K562 (cell line): ENCODE results near the gene IL21. TPM values are rescaled to one million over a fixed set of nuclear protein-coding genes. Genes with fewer than 3 reads are reported as not detected.
A peak's percentile ranks its signal among the peaks of the same experiment; 100 is the strongest.

Experiments
- ATAC-seq: fragments of 200-7000 bp; cut with Tn5 transposase; 3 replicates; pipeline ENCODE4 v1.9.1; 2020; ENCODE audit warnings: moderate library complexity
- BruUV-seq: library from RNA; stranded (reverse); fragments of 400-500 nt; replicated peaks from 2 replicates; lab custom pipeline; 2021; lab: Mats Ljungman, UMichigan
- CTCF ChIA-PET: fragments of 300-600 bp; formaldehyde crosslinking; extraction: SDS; loops from one replicate; lab custom pipeline; 2021; ENCODE audit warnings: low intra/inter-chr PET ratio; lab: Yijun Ruan, JAX
- POLR2A ChIA-PET: fragments of 300-600, 350-650 bp; sonication (Branson Sonifier 250); formaldehyde crosslinking; extraction: SDS; loops from one replicate; lab custom pipeline; 2021; ENCODE audit warnings: antibody characterized with exemption, inconsistent platforms; lab: Yijun Ruan, JAX
- DNase-seq, 4 experiments: peaks; one replicate each; pipeline versions ENCODE4 v3.0.0 to v3.0.0-alpha.2; 2011 to 2018; ENCODE audit warnings: low spot score in 3 of 4, mixed read lengths in 3 of 4; ENCODE audit errors: extremely low read depth in 1 of 4
- FAIRE-seq: peaks from 2 replicates; lab custom pipeline; 2011; peaks lifted over from hg19 to GRCh38; lab: Jason Lieb, UNC
- H2AFZ ChIP-seq: 2 replicates; pipeline ENCODE4 v1.6.0; 2011; ENCODE audit warnings: low read depth, low read length, control low read depth, inconsistent platforms
- H3K27ac ChIP-seq: fragments of 200-600 bp; 3 replicates; pipeline ENCODE4 v1.8.0; 2011; ENCODE audit warnings: low read depth, mild to moderate bottlenecking, control low read depth, inconsistent platforms, low read length, moderate library complexity, mixed read lengths; ENCODE audit errors: extremely low read depth
- H3K27me3 ChIP-seq, 2 experiments: fragments of 300-600 bp in 1 of 2; 2 replicates in 1 of 2; 3 replicates in 1 of 2; pipeline versions ENCODE4 v1.6.0 to v1.8.0; 2011; ENCODE audit warnings: inconsistent platforms in 2 of 2, low read length in 2 of 2, mild to moderate bottlenecking in 1 of 2, mixed read lengths in 1 of 2, moderate library complexity in 1 of 2; ENCODE audit not compliant: control insufficient read depth in 2 of 2, insufficient read depth in 2 of 2
- H3K36me3 ChIP-seq: fragments of 300-600 bp; 3 replicates; pipeline ENCODE4 v1.8.0; 2011; ENCODE audit warnings: mild to moderate bottlenecking, low read length, inconsistent platforms; ENCODE audit not compliant: control insufficient read depth, insufficient read depth
- H3K4me1 ChIP-seq, 2 experiments: fragments of 200-600 bp in 1 of 2; replicated peaks in 1 of 2; 2 replicates in 1 of 2; 3 replicates in 1 of 2; pipeline versions ENCODE4 v1.5.1 to v1.8.0; 2011; ENCODE audit warnings: inconsistent platforms in 2 of 2, low read length in 2 of 2, mild to moderate bottlenecking in 1 of 2, mixed read lengths in 1 of 2, moderate library complexity in 1 of 2; ENCODE audit not compliant: control insufficient read depth in 2 of 2, insufficient read depth in 2 of 2
- H3K4me2 ChIP-seq: 2 replicates; pipeline ENCODE4 v1.6.1; 2011; ENCODE audit warnings: low read length, control low read depth, inconsistent platforms, mixed read lengths; ENCODE audit not compliant: insufficient read depth
- H3K4me3 ChIP-seq: fragments of 200-600 bp; sonication (generic), shearing (Covaris generic); 2 replicates; pipeline ENCODE4 v1.5.1; 2016; ENCODE audit warnings: control low read depth, inconsistent platforms
- H3K79me2 ChIP-seq: fragments of 200-600 bp; 3 replicates; pipeline ENCODE4 v1.8.0; 2011; ENCODE audit warnings: low read length, inconsistent platforms; ENCODE audit not compliant: control insufficient read depth, insufficient read depth
- H3K9ac ChIP-seq, 2 experiments: 2 replicates each; pipeline versions ENCODE4 v1.6.0 to v1.6.1; 2011; ENCODE audit warnings: low read depth in 2 of 2, low read length in 2 of 2, control low read depth in 1 of 2, inconsistent platforms in 1 of 2, mild to moderate bottlenecking in 1 of 2, mixed read lengths in 1 of 2; ENCODE audit not compliant: insufficient read depth in 1 of 2
- H3K9me1 ChIP-seq: one replicate; pipeline ENCODE4 v1.6.0; 2011; ENCODE audit warnings: inconsistent platforms, mild to moderate bottlenecking, low read length, moderate library complexity; ENCODE audit not compliant: control insufficient read depth, insufficient read depth
- H3K9me3 ChIP-seq: replicated peaks from 2 replicates; pipeline ENCODE4 v1.5.1; 2011; ENCODE audit warnings: low read depth, low read length, inconsistent platforms; ENCODE audit not compliant: control insufficient read depth, insufficient read depth
- H4K20me1 ChIP-seq: replicated peaks from 2 replicates; pipeline ENCODE4 v1.6.1; 2011; ENCODE audit warnings: low read length, inconsistent platforms, mixed read lengths; ENCODE audit not compliant: control insufficient read depth, insufficient read depth
- CBFA2T3 ChIP-seq: fragments of 450-650 bp; IDR thresholded peaks from 2 replicates; pipeline ENCODE4 v1.6.1; 2017
- CHAMP1 ChIP-seq: fragments of 450-650 bp; IDR thresholded peaks from 2 replicates; pipeline ENCODE4 v1.6.1; 2016; ENCODE audit warnings: mild to moderate bottlenecking
- KDM1A ChIP-seq, 2 experiments: fragments of 450-650 bp; IDR thresholded peaks; 2 replicates each; pipeline ENCODE4 v1.6.1; 2016; ENCODE audit warnings: mild to moderate bottlenecking in 2 of 2
- KLF16 ChIP-seq: IDR thresholded peaks from 2 replicates; pipeline ENCODE4 v1.6.1; 2016; ENCODE audit warnings: antibody characterized with exemption
- SMC3 ChIP-seq: conservative IDR thresholded peaks from 2 replicates; pipeline ENCODE4 v1.6.1; 2011; ENCODE audit warnings: low read depth, low read length, improper control_type of control experiment; ENCODE audit not compliant: insufficient read depth
- ZBTB33 ChIP-seq: sonication (generic); formaldehyde crosslinking; IDR thresholded peaks from 2 replicates; pipeline ENCODE4 v1.8.1; 2023; ENCODE audit warnings: mild to moderate bottlenecking, missing genetic modification reagents
- WGBS: fragments of 100-300 bp; shearing (Covaris generic); methylation state at CpG from one replicate; pipeline ENCODE4 v1.1.6; 2016; ENCODE audit warnings: low coverage, mixed read lengths; ENCODE audit not compliant: insufficient coverage; ENCODE audit errors: missing lambda C conversion rate; 5-methylcytosine and 5-hydroxymethylcytosine counted together
- in situ Hi-C: fragments of 300-500 bp; cut with MboI; formaldehyde crosslinking; loops from 4 replicates; pipeline ENCODE4 v1.15.0; 2018; ENCODE audit warnings: inconsistent platforms, mixed read lengths
- intact Hi-C: fragments of 100-400 bp; cut with micrococcal nuclease; formaldehyde crosslinking; loops from 2 replicates; pipeline ENCODE4 v1.14.2; 2022
- polyA plus RNA-seq, 8 experiments: library from polyadenylated mRNA; depleted of rRNA in 4 of 8; stranded (reverse) in 5 of 8; unstranded in 3 of 8; fragments of >200 nt; fragmentation: Nextera tagmentation in 2 of 8; fragmentation: Illumina TruSeq in 1 of 8; extraction: Ambion mirVana in 2 of 8; extraction: Trizol in 1 of 8; gene quantifications; 2 replicates each; pipeline versions ENCODE4 v1.2.1 to v1.2.3, GENCODE V29; 2011 to 2014; ENCODE audit warnings: inconsistent platforms in 1 of 8, missing spikeins in 1 of 8
- total RNA-seq, 7 experiments: library from RNA; depleted of rRNA in 6 of 7; stranded (reverse); fragments of >200 nt in 6 of 7; fragmentation: Illumina TruSeq in 2 of 7; extraction: Trizol in 2 of 7; gene quantifications; 2 replicates each; pipeline versions ENCODE4 v1.2.1 to v1.2.3, GENCODE V29; 2011 to 2021; ENCODE audit warnings: low replicate concordance in 1 of 7

Gene IL21
- total and polyA plus RNA-seq, 9 of the 15 experiments (the other 6 are each of a cell fraction or from before 2014, with no cell fraction given) = not detected

GRCh38 chr4:122650148-122650547, 29.3 kb upstream of the IL21 start:
- Histone ChIP-seq H3K27ac (no peak overlapping the region), H3K4me3 (no peak overlapping the region), H3K79me2 (no peaks in the 10 kb centered on the region), H3K4me1 (no peaks in the 10 kb centered on the region), H2AFZ (no peak overlapping the region), H4K20me1 (no peaks in the 10 kb centered on the region), H3K9me1 (no peaks in the 10 kb centered on the region), H3K4me2 (no peak overlapping the region), H3K9ac (no peak overlapping the region), H3K36me3 (no peaks in the 10 kb centered on the region), H3K27me3 (no peaks in the 10 kb centered on the region), H3K9me3 (no peaks in the 10 kb centered on the region)
- intact Hi-C loops (no loop called here), in situ Hi-C loops (no loop called here)
- CTCF ChIA-PET = no interaction called here
- POLR2A ChIA-PET = no interaction called here
- BruUV-seq = no TSS peak
- no peak for ATAC-seq
- WGBS = 10% methylated on average over 1 of the region's 1 CpG
- FAIRE-seq = no peak
- TF ChIP-seq SMC3 (no peak), ZBTB33 (CRISPR knock-in tag) (no peak), CBFA2T3 (peak; percentile 52), CHAMP1 (no peak), KDM1A (IDR thresholded peaks at IDR 0.05) (peak; percentile 26 to 52; a peak in 1 of 4 replicates), KLF16 (no peak)
- DNase-seq = no peak
